Measurements from ENCODE around the gene CTNNA3. TPM values are rescaled to one million over a fixed set of nuclear protein-coding genes. Genes with fewer than 3 reads are reported as not detected.

Gene CTNNA3
- total RNA-seq, 1 experiment from 2014 or later, result not detected

DNA sequence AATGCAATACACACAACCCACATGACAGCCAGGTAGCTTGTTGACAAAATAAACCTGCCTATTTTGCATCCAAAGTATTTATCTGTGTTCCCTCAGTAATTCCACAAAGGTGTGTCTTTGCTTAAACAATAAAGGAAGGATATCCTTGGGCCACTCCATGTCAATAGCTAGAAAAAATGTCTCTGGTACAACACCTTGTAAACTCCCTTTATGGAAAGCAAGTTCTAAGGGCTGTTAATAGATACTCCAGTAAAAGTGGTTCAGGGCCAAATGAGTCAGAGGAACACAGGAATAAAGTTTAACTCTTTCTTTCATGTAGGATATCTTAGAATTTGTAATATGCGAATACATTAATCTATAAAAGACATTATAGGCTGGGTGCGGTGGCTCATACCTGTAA is 867.0 kb downstream of the CTNNA3 start:
- no peak overlapping the region for H3K27ac ChIP-seq (ENCODE audit: low read length)
- H4K20me1 ChIP-seq (ENCODE audit: insufficient read depth, low read depth, low read length), result no peaks in the 10 kb centered on the region
- H3K4me2 ChIP-seq (ENCODE audit: low read depth, low read length, poor library complexity, severe bottlenecking), result no peak overlapping the region
- no peak for DNase-seq
- H3K27me3 ChIP-seq (ENCODE audit: low read length), result no peaks in the 10 kb centered on the region
- H3K9me2 ChIP-seq (replicated peaks; ENCODE audit: insufficient read depth, low read length), result no peaks in the 10 kb centered on the region
- no peak overlapping the region for H3K9ac ChIP-seq (ENCODE audit: low read length)
- no peaks in the 10 kb centered on the region for H3K4me1 ChIP-seq (ENCODE audit: low read length)
- no peak overlapping the region for H3K4me3 ChIP-seq (ENCODE audit: low read length)
- H3K79me2 ChIP-seq (ENCODE audit: low read length), result no peaks in the 10 kb centered on the region
- H3K9me3 ChIP-seq (ENCODE audit: low read length), result no peaks in the 10 kb centered on the region
- no peak overlapping the region for H2AFZ ChIP-seq (ENCODE audit: low read length)
- H3K36me3 ChIP-seq (ENCODE audit: insufficient read depth, low read length), result no peaks in the 10 kb centered on the region

DNA sequence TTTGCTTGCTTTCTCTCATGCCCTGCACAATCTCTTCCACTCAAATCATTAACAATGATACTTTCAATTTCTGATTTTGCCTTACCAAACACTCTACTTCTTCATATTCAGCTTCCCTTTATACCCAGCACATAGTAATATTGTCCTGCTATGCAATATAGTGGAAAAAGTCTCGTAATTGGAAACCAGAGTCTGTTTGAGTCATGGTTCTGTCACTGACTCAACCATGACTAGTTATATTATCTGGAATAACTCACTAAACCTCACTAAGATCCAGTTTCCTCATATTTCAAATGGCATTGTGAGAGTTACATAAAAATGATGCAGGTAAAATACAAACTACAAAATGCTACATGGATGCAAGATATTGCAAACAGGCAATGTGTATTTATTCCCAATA is 868.6 kb downstream of the CTNNA3 start:
- H3K9ac ChIP-seq (ENCODE audit: low read length), result no peak overlapping the region
- no peaks in the 10 kb centered on the region for H3K9me3 ChIP-seq (ENCODE audit: low read length)
- no peak overlapping the region for H3K4me3 ChIP-seq (ENCODE audit: low read length)
- no peak overlapping the region for H3K4me2 ChIP-seq (ENCODE audit: low read depth, low read length, poor library complexity, severe bottlenecking)
- no peaks in the 10 kb centered on the region for H3K27me3 ChIP-seq (ENCODE audit: low read length)
- no peak overlapping the region for H3K27ac ChIP-seq (ENCODE audit: low read length)
- H2AFZ ChIP-seq (ENCODE audit: low read length), result no peak overlapping the region
- H3K79me2 ChIP-seq (ENCODE audit: low read length), result no peaks in the 10 kb centered on the region
- no peak for DNase-seq
- H3K4me1 ChIP-seq (ENCODE audit: low read length), result no peaks in the 10 kb centered on the region
- H4K20me1 ChIP-seq (ENCODE audit: insufficient read depth, low read depth, low read length), result no peaks in the 10 kb centered on the region
- no peaks in the 10 kb centered on the region for H3K36me3 ChIP-seq (ENCODE audit: insufficient read depth, low read length)
- no peaks in the 10 kb centered on the region for H3K9me2 ChIP-seq (replicated peaks; ENCODE audit: insufficient read depth, low read length)

DNA sequence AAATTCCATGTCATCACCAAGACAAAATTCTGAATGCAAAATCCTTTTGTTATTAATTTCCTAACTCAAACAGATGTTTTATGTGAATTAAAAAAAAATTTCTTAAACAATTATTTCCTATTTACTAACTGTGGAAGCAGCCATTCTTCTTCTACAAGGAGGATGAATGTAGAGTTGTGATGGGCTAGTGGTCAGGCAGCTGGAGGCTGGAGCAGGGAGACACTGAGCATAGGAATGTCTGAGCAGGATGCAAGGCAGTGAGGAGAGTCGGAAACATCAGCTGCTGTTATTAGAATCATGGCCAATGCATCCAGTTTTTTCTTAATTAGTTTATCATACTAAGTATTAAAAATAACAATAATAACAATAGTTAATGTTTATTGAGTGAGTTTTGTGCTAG is 872.7 kb downstream of the CTNNA3 start:
- no peaks in the 10 kb centered on the region for H3K36me3 ChIP-seq (ENCODE audit: insufficient read depth, low read length)
- no peak overlapping the region for H3K4me3 ChIP-seq (ENCODE audit: low read length)
- H3K9ac ChIP-seq (ENCODE audit: low read length), result no peak overlapping the region
- no peak overlapping the region for H3K27ac ChIP-seq (ENCODE audit: low read length)
- no peaks in the 10 kb centered on the region for H3K27me3 ChIP-seq (ENCODE audit: low read length)
- no peak overlapping the region for H3K4me2 ChIP-seq (ENCODE audit: low read depth, low read length, poor library complexity, severe bottlenecking)
- H2AFZ ChIP-seq (ENCODE audit: low read length), result no peak overlapping the region
- no peaks in the 10 kb centered on the region for H3K79me2 ChIP-seq (ENCODE audit: low read length)
- no peaks in the 10 kb centered on the region for H4K20me1 ChIP-seq (ENCODE audit: insufficient read depth, low read depth, low read length)
- no peak for DNase-seq
- no peaks in the 10 kb centered on the region for H3K9me2 ChIP-seq (replicated peaks; ENCODE audit: insufficient read depth, low read length)
- no peaks in the 10 kb centered on the region for H3K9me3 ChIP-seq (ENCODE audit: low read length)
- H3K4me1 ChIP-seq (ENCODE audit: low read length), result no peaks in the 10 kb centered on the region

DNA sequence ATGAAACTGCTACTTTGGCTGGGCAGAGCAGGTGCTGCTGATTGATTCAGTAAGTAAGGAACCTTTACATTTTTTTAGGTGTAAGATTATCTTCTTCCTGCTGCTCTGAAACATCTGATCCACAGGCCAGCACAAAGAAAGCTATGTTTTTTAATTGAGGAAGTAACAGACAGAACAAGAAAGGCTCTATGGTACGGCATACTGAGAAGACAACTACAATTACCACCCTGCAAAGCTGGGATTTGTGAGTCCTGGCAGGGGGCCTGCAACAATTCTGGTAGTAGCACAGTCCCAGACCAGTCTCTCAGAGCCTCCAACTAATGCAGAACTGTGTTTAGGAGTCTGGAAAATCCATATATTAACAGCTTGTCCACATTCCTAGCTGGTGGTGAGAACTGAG is 873.2 kb downstream of the CTNNA3 start:
- no peaks in the 10 kb centered on the region for H4K20me1 ChIP-seq (ENCODE audit: insufficient read depth, low read depth, low read length)
- H3K4me2 ChIP-seq (ENCODE audit: low read depth, low read length, poor library complexity, severe bottlenecking), result no peak overlapping the region
- no peaks in the 10 kb centered on the region for H3K9me3 ChIP-seq (ENCODE audit: low read length)
- no peak for DNase-seq
- no peak overlapping the region for H3K9ac ChIP-seq (ENCODE audit: low read length)
- H3K27ac ChIP-seq (ENCODE audit: low read length), result no peak overlapping the region
- H2AFZ ChIP-seq (ENCODE audit: low read length), result no peak overlapping the region
- H3K79me2 ChIP-seq (ENCODE audit: low read length), result no peaks in the 10 kb centered on the region
- no peaks in the 10 kb centered on the region for H3K27me3 ChIP-seq (ENCODE audit: low read length)
- no peaks in the 10 kb centered on the region for H3K9me2 ChIP-seq (replicated peaks; ENCODE audit: insufficient read depth, low read length)
- no peak overlapping the region for H3K4me3 ChIP-seq (ENCODE audit: low read length)
- H3K36me3 ChIP-seq (ENCODE audit: insufficient read depth, low read length), result no peaks in the 10 kb centered on the region
- no peaks in the 10 kb centered on the region for H3K4me1 ChIP-seq (ENCODE audit: low read length)

DNA sequence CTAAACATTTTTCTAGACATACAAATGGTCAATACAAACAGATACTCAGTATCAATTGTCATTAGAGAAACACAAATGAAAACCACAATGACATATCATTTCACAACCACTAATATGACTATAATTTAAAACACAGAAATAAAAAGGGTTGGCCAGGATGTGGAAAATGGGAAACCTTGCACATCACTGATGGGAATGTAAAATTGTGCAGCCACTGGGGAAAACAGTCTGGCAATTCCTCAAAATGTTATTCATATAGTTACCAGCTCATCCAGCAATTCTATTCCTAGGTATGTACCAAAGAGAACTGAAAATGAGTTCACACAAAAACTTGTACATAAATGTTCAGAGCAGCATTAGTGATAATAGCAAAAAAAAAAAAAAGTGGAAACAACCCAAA is 876.3 kb downstream of the CTNNA3 start:
- Histone ChIP-seq H3K36me3 (ENCODE audit: insufficient read depth, low read length) (no peaks in the 10 kb centered on the region), H3K4me3 (ENCODE audit: low read length) (no peak overlapping the region), H3K4me1 (ENCODE audit: low read length) (no peaks in the 10 kb centered on the region), H4K20me1 (ENCODE audit: insufficient read depth, low read depth, low read length) (no peaks in the 10 kb centered on the region), H3K27ac (ENCODE audit: low read length) (no peak overlapping the region), H2AFZ (ENCODE audit: low read length) (no peak overlapping the region), H3K9me3 (ENCODE audit: low read length) (no peaks in the 10 kb centered on the region), H3K9me2 (replicated peaks; ENCODE audit: insufficient read depth, low read length) (no peaks in the 10 kb centered on the region), H3K9ac (ENCODE audit: low read length) (no peak overlapping the region), H3K4me2 (ENCODE audit: low read depth, low read length, poor library complexity, severe bottlenecking) (no peak overlapping the region), H3K79me2 (ENCODE audit: low read length) (no peaks in the 10 kb centered on the region), H3K27me3 (ENCODE audit: low read length) (no peaks in the 10 kb centered on the region)
- DNase-seq, result no peak

DNA sequence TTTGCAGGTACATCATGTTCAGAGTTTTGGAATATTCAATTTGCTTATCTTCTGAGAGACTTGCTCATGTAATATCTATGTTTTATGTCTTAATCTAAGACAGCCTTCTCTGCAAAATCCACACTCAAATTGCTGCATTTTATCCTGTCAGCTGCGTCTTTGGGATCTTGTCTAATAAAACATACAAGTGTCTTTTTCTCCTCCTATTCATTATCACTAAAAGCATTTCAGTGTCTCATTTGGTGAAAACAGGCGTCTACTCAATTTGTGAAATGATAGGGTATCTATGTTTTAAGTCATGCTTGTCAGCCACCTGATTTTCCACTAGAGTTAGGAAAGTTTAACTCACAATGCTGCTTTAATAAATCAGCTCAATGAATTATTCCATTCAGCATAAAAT is 882.9 kb downstream of the CTNNA3 start:
- Histone ChIP-seq H3K9me2 (replicated peaks; ENCODE audit: insufficient read depth, low read length) (no peaks in the 10 kb centered on the region), H3K36me3 (ENCODE audit: insufficient read depth, low read length) (no peaks in the 10 kb centered on the region), H3K4me2 (ENCODE audit: low read depth, low read length, poor library complexity, severe bottlenecking) (no peak overlapping the region), H3K79me2 (ENCODE audit: low read length) (no peaks in the 10 kb centered on the region), H3K9ac (ENCODE audit: low read length) (no peak overlapping the region), H2AFZ (ENCODE audit: low read length) (no peak overlapping the region), H3K27me3 (ENCODE audit: low read length) (no peaks in the 10 kb centered on the region), H4K20me1 (ENCODE audit: insufficient read depth, low read depth, low read length) (no peaks in the 10 kb centered on the region), H3K4me3 (ENCODE audit: low read length) (no peak overlapping the region), H3K9me3 (ENCODE audit: low read length) (no peaks in the 10 kb centered on the region), H3K4me1 (ENCODE audit: low read length) (no peaks in the 10 kb centered on the region), H3K27ac (ENCODE audit: low read length) (no peak overlapping the region)
- no peak for DNase-seq

DNA sequence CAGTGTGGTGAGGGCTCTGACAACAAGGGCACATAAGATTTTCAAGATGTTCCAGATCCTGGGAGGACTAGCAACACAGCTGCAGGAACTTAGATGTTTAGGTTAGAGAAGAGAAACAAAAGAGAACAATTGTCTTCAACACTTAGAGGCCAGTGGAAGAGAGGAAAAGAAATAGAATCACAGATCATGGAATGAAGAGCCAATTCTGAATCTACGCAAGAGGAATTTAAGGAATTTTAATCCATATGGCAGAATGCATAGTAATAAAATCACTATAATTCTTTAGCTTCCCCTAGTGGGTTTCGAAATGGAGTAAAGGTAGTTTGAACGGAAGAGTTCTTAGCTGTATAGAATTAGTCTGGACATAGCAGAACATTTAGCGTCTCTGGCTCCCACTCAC is 884.8 kb downstream of the CTNNA3 start:
- H3K79me2 ChIP-seq (ENCODE audit: low read length), result no peaks in the 10 kb centered on the region
- H3K4me2 ChIP-seq (ENCODE audit: low read depth, low read length, poor library complexity, severe bottlenecking), result no peak overlapping the region
- H3K27ac ChIP-seq (ENCODE audit: low read length), result no peak overlapping the region
- no peaks in the 10 kb centered on the region for H3K36me3 ChIP-seq (ENCODE audit: insufficient read depth, low read length)
- no peak for DNase-seq
- no peaks in the 10 kb centered on the region for H4K20me1 ChIP-seq (ENCODE audit: insufficient read depth, low read depth, low read length)
- H3K4me3 ChIP-seq (ENCODE audit: low read length), result no peak overlapping the region
- no peaks in the 10 kb centered on the region for H3K9me3 ChIP-seq (ENCODE audit: low read length)
- H3K27me3 ChIP-seq (ENCODE audit: low read length), result no peaks in the 10 kb centered on the region
- H3K9ac ChIP-seq (ENCODE audit: low read length), result no peak overlapping the region
- no peaks in the 10 kb centered on the region for H3K4me1 ChIP-seq (ENCODE audit: low read length)
- no peaks in the 10 kb centered on the region for H3K9me2 ChIP-seq (replicated peaks; ENCODE audit: insufficient read depth, low read length)
- no peak overlapping the region for H2AFZ ChIP-seq (ENCODE audit: low read length)

DNA sequence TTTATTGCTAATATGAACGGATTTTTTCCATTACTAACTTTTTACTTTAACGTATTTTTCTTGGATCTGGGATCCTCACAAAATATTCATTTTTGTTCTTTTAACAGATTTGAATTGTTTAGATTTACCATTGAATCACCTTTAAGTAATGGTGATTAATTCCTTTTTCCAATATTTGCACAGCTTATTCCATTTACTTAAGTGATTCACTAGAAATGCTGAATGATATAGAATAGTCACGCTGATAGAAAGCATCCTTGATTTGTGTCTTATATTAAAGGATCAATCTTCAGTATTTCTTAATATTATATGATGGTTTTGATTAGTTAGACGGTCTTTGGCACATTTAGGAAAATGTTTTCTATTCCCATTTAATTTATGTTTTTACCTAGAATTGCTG is 886.6 kb downstream of the CTNNA3 start:
- H4K20me1 ChIP-seq (ENCODE audit: insufficient read depth, low read depth, low read length), result no peaks in the 10 kb centered on the region

DNA sequence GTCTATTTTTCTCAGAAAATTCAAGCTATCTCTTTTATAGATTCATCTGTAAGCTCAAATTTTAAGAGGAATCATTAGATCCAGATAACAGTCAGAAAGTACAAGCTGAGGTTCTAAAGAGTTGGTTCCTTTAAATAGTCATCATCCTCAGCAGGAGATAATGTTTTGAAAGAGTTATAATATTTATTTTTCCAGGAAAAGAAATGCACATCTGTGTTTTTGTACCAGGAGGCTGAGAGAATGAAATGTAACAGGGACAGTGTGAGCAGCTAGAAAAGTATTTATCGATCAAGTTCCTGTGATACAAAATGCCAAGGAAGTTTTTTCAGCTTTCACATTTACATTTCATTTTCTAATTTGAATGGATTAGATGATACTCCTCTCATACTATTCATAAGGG is 890.4 kb downstream of the CTNNA3 start:
- no peak overlapping the region for H3K9ac ChIP-seq (ENCODE audit: low read length)
- no peak overlapping the region for H3K4me3 ChIP-seq (ENCODE audit: low read length)
- H3K4me2 ChIP-seq (ENCODE audit: low read depth, low read length, poor library complexity, severe bottlenecking), result no peak overlapping the region
- H3K4me1 ChIP-seq (ENCODE audit: low read length), result no peaks in the 10 kb centered on the region
- no peak overlapping the region for H3K27ac ChIP-seq (ENCODE audit: low read length)
- no peaks in the 10 kb centered on the region for H3K79me2 ChIP-seq (ENCODE audit: low read length)
- DNase-seq, result no peak
- no peaks in the 10 kb centered on the region for H3K36me3 ChIP-seq (ENCODE audit: insufficient read depth, low read length)
- no peaks in the 10 kb centered on the region for H4K20me1 ChIP-seq (ENCODE audit: insufficient read depth, low read depth, low read length)
- H3K27me3 ChIP-seq (ENCODE audit: low read length), result no peaks in the 10 kb centered on the region
- H3K9me3 ChIP-seq (ENCODE audit: low read length), result no peaks in the 10 kb centered on the region
- no peaks in the 10 kb centered on the region for H3K9me2 ChIP-seq (replicated peaks; ENCODE audit: insufficient read depth, low read length)
- no peak overlapping the region for H2AFZ ChIP-seq (ENCODE audit: low read length)

More for the DNA sequence above, 886.6 kb downstream of the CTNNA3 start:
- H3K4me3 ChIP-seq (ENCODE audit: low read length), result no peak overlapping the region
- no peaks in the 10 kb centered on the region for H3K36me3 ChIP-seq (ENCODE audit: insufficient read depth, low read length)
- no peaks in the 10 kb centered on the region for H3K27me3 ChIP-seq (ENCODE audit: low read length)
- H3K4me2 ChIP-seq (ENCODE audit: low read depth, low read length, poor library complexity, severe bottlenecking), result no peak overlapping the region
- no peak overlapping the region for H3K9ac ChIP-seq (ENCODE audit: low read length)
- no peak overlapping the region for H2AFZ ChIP-seq (ENCODE audit: low read length)
- no peaks in the 10 kb centered on the region for H3K4me1 ChIP-seq (ENCODE audit: low read length)
- no peak for DNase-seq
- H3K79me2 ChIP-seq (ENCODE audit: low read length), result no peaks in the 10 kb centered on the region
- H3K27ac ChIP-seq (ENCODE audit: low read length), result no peak overlapping the region
- H3K9me2 ChIP-seq (replicated peaks; ENCODE audit: insufficient read depth, low read length), result no peaks in the 10 kb centered on the region
- H3K9me3 ChIP-seq (ENCODE audit: low read length), result no peaks in the 10 kb centered on the region

Measured in Karpas-422 (cell line).